NT2/D1 (cell line): Measurements from ENCODE around the gene DAPK3.

Source experiments
- SUZ12 ChIP-seq: IDR thresholded peaks from 2 replicates; pipeline ENCODE4 v1.6.1; 2011; ENCODE audit not compliant: insufficient read length, insufficient read depth; ENCODE audit errors: extremely low read depth
- YY1 ChIP-seq: IDR thresholded peaks from 2 replicates; pipeline ENCODE4 v1.6.1; 2011; ENCODE audit not compliant: insufficient read length, insufficient read depth

GRCh38 chr19:3986260-3987041 is 15.6 kb upstream of the DAPK3 start:
- TF ChIP-seq YY1 = no peak
- no peak for TF ChIP-seq SUZ12
